MCF 10A (cell line): Measurements from ENCODE around the gene PSG1. TPM values are rescaled to one million over a fixed set of nuclear protein-coding genes. Genes with fewer than 3 reads are reported as not detected.
"Not testable (repeated sequence)": the region's sequence is repeated elsewhere in the genome, so short reads cannot be mapped to it uniquely, and the experiment has no call there.

Source experiments
- BruUV-seq: library from RNA; stranded (reverse); fragments of 400-500 nt; replicated peaks from 2 replicates; lab custom pipeline; 2021; lab: Mats Ljungman, UMichigan
- CTCF ChIA-PET: fragments of 300-600 bp; sonication (Branson Sonifier 250); formaldehyde crosslinking; extraction: SDS; loops from one replicate; lab custom pipeline; 2021; ENCODE audit warnings: antibody characterized with exemption, inconsistent platforms; lab: Yijun Ruan, JAX
- POLR2A ChIA-PET: fragments of 300-600, 350-650 bp; sonication (Branson Sonifier 250); formaldehyde crosslinking; extraction: SDS; loops from one replicate; lab custom pipeline; 2020; ENCODE audit warnings: antibody characterized with exemption, inconsistent platforms; lab: Yijun Ruan, JAX
- DNase-seq: peaks from one replicate; pipeline ENCODE4 v3.0.0-alpha.2; 2018; ENCODE audit not compliant: unreplicated experiment
- H3K27ac Mint-ChIP-seq: one replicate; pipeline ENCODE4 v1.8.0; 2022; ENCODE audit warnings: mild to moderate bottlenecking, low read depth, mixed read lengths; ENCODE audit not compliant: unreplicated experiment
- H3K27me3 Mint-ChIP-seq: one replicate; pipeline ENCODE4 v1.8.0; 2022; ENCODE audit warnings: mixed read lengths; ENCODE audit not compliant: insufficient read depth, unreplicated experiment
- H3K36me3 Mint-ChIP-seq: one replicate; pipeline ENCODE4 v1.8.0; 2022; ENCODE audit warnings: mild to moderate bottlenecking, moderate library complexity, mixed read lengths; ENCODE audit not compliant: insufficient read depth, unreplicated experiment
- H3K4me1 Mint-ChIP-seq: one replicate; pipeline ENCODE4 v1.8.0; 2022; ENCODE audit warnings: mixed read lengths; ENCODE audit not compliant: insufficient read depth, unreplicated experiment
- H3K4me3 Mint-ChIP-seq: one replicate; pipeline ENCODE4 v1.8.0; 2022; ENCODE audit warnings: mild to moderate bottlenecking, moderate library complexity, mixed read lengths; ENCODE audit not compliant: unreplicated experiment
- H3K9me3 Mint-ChIP-seq: one replicate; pipeline ENCODE4 v1.8.0; 2022; ENCODE audit warnings: mixed read lengths; ENCODE audit not compliant: unreplicated experiment
- intact Hi-C: fragments of 100-400 bp; cut with micrococcal nuclease; formaldehyde crosslinking; loops from 2 replicates; pipeline ENCODE4 v1.14.1; 2022
- total RNA-seq: library from RNA; stranded (reverse); gene quantifications from 2 replicates; pipeline ENCODE4 v1.2.3, GENCODE V29; 2022
- TF ChIP-seq, protein P1 (sequence below): fragments of 200-600 bp; IDR thresholded peaks from one replicate; pipeline ENCODE4 v1.8.0; 2022; ENCODE audit warnings: antibody characterized with exemption, mild to moderate bottlenecking; ENCODE audit not compliant: unreplicated experiment

Gene PSG1
- total RNA-seq, 1 experiment from 2014 or later: not detected

DNA sequence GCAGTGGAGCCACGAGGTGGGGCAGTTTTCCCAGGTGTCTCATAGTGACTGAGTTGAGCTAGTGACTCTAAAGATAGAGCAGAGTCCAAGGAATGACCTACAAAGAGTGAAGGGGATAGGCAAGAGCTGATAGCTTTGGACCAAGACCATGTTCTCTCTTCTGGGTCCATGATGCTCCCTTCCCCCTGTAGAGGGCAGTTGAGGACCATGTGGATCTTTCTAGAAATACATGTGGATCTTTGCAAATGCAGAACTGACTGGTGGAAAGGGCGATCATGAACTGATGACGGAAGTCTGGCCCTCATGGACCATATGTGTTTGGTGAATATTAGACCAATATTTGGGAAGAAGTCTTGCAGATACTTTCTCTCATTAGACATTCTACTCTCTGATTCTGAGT lies 6.9 kb downstream of the PSG1 start:
- CTCF ChIA-PET: no interaction called here
- POLR2A ChIA-PET: no interaction called here
- Mint-ChIP-seq H3K27me3 (no peaks in the 10 kb centered on the region), H3K4me1 (peaks cover 29% of the 10 kb centered on the region), H3K9me3 (no peaks in the 10 kb centered on the region), H3K4me3 (no peak overlapping the region), H3K27ac (no peak overlapping the region), H3K36me3 (no peaks in the 10 kb centered on the region)
- TF ChIP-seq, protein P1, sequence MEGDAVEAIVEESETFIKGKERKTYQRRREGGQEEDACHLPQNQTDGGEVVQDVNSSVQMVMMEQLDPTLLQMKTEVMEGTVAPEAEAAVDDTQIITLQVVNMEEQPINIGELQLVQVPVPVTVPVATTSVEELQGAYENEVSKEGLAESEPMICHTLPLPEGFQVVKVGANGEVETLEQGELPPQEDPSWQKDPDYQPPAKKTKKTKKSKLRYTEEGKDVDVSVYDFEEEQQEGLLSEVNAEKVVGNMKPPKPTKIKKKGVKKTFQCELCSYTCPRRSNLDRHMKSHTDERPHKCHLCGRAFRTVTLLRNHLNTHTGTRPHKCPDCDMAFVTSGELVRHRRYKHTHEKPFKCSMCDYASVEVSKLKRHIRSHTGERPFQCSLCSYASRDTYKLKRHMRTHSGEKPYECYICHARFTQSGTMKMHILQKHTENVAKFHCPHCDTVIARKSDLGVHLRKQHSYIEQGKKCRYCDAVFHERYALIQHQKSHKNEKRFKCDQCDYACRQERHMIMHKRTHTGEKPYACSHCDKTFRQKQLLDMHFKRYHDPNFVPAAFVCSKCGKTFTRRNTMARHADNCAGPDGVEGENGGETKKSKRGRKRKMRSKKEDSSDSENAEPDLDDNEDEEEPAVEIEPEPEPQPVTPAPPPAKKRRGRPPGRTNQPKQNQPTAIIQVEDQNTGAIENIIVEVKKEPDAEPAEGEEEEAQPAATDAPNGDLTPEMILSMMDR: peak; percentile 19
- intact Hi-C loops: no loop called here
- DNase-seq: no peak
- no TSS peak for BruUV-seq

DNA sequence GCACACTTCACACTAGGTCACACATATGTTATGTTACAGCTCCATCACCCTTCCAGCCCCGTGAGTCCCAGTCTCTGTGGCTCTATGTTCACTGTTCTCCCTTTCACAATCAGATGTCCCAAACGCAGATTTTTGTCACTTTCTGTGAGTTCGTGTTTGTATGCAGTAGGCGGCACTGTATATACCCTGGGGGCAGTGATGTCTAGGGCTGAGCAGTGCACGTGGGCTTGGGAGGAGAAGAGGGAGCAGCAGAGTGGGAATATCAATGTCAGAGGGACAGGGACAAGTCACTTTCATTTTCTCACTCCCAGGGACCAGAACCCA lies 22.0 kb downstream of the PSG1 start:
- Mint-ChIP-seq H3K36me3 (no peaks in the 10 kb centered on the region), H3K4me3 (no peak overlapping the region), H3K27me3 (no peaks in the 10 kb centered on the region), H3K4me1 (peaks cover 21% of the 10 kb centered on the region), H3K27ac (peak overlapping the region; percentile 39), H3K9me3 (no peaks in the 10 kb centered on the region)
- no peak for DNase-seq
- TF ChIP-seq, protein P1: no peak
- intact Hi-C loops: loop anchor here (1.0 kb wide), 1 partner anchor 64 kb away; no protein-coding TSS in a partner anchor
- BruUV-seq: no TSS peak
- ChIA-PET POLR2A (no interaction called here), CTCF (interaction anchor here (0.9 to 1.4 kb wide), 5 partner anchors 17 to 66 kb away, joined by 3 to 6 read pairs (median 4); no protein-coding TSS in a partner anchor)

DNA sequence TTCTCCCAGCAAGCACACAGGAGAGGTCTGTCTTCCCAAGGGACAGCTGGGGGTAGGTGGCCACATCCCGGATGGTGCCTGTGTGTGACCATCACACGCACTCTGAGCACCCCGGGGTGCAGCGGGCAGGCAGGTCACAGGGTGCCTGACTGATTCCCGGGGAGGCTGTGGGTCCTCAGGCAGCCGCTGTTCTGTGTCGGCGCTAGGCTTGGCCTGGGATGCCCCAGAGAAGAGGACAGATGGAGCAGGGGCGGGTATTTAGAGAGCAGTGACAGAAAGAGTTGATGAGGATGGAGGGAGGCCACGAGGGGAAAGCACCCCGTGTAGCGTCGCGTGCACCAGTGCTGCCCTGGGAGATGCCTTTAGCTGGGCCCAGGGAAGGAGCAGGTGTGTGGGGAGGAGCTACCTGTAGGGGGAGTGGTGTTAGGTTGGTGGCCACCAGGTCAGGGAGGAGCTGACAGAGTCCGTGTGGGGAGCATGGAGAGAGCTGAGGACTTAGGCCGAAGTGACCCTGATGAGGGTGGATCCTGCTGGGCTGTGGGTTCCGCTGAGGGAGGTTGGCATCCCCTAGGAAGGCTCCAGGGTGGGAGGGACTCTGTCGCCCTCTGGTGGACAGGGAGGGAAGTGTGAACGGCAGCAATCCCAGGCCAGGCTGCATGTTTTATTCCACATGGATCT lies 22.5 kb downstream of the PSG1 start:
- BruUV-seq: not testable (repeated sequence)
- intact Hi-C loops: loop anchor here (1.0 kb wide), 1 partner anchor 64 kb away; no protein-coding TSS in a partner anchor

DNA sequence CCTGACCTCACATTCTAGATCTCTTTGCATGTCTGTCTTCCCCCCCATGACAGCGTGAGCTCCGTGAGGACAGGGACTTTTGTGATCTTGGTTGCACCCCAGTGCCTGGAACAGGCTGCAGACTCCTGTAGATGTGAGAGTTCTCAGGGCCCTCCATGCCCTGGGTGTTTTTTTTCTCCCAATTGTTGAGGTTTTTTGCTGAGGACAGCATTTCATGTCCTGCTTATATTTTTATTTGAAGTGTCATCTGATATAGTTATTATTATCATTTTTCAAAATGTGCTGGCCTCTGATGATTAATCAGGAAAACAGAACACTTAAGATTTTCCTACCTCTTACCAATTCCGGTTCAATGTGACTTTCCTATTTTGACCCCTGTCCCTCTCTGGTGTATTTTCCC lies 24.8 kb downstream of the PSG1 start:
- H3K27me3 Mint-ChIP-seq, H3K27ac Mint-ChIP-seq, DNase-seq, BruUV-seq, H3K9me3 Mint-ChIP-seq, POLR2A ChIA-PET, H3K36me3 Mint-ChIP-seq, CTCF ChIA-PET, H3K4me3 Mint-ChIP-seq, intact Hi-C loops: not testable (repeated sequence)
- peaks cover 44% of the 10 kb centered on the region for H3K4me1 Mint-ChIP-seq

More for the DNA sequence above, 22.5 kb downstream of the PSG1 start:
- TF ChIP-seq, protein P1: peak; percentile 87
- H3K9me3 Mint-ChIP-seq, H3K27me3 Mint-ChIP-seq, H3K4me3 Mint-ChIP-seq, H3K36me3 Mint-ChIP-seq, POLR2A ChIA-PET: not testable (repeated sequence)
- Mint-ChIP-seq H3K4me1 (peaks cover 26% of the 10 kb centered on the region), H3K27ac (peak overlapping the region; percentile 39)
- DNase-seq: peak; percentile 35
- CTCF ChIA-PET: interaction anchor here (0.6 to 1.4 kb wide), 7 partner anchors 13 to 1494 kb away, joined by 3 to 6 read pairs (median 4); no protein-coding TSS in a partner anchor

DNA sequence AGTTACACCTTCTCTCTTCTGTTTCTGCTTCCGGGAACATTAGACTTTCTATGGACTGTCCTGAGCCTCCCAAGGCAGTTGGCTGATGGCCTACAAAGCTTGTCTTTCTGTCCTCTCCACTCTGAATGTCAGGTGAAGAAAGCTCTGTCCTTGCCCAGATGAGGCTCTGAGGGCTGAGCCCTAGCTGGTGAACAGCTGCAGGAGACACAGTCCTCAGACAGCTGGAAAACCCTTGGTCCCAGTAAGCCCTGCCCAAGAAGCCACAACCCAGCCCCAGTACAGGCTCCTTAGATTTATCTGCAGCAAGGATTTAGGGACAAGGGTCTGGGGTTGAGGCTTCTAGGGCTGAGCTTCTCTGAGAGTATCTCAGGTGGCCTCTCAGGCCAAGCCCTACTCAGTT lies 26.3 kb downstream of the PSG1 start:
- H3K27me3 Mint-ChIP-seq, H3K36me3 Mint-ChIP-seq, H3K9me3 Mint-ChIP-seq, H3K4me3 Mint-ChIP-seq, BruUV-seq, intact Hi-C loops, CTCF ChIA-PET, DNase-seq: not testable (repeated sequence)
- POLR2A ChIA-PET: interaction anchor here (1.4 kb wide), 1 partner anchor 33 kb away, joined by 4 read pairs; no protein-coding TSS in a partner anchor
- peak overlapping the region; percentile 91 for H3K27ac Mint-ChIP-seq
- peaks cover 51% of the 10 kb centered on the region for H3K4me1 Mint-ChIP-seq

DNA sequence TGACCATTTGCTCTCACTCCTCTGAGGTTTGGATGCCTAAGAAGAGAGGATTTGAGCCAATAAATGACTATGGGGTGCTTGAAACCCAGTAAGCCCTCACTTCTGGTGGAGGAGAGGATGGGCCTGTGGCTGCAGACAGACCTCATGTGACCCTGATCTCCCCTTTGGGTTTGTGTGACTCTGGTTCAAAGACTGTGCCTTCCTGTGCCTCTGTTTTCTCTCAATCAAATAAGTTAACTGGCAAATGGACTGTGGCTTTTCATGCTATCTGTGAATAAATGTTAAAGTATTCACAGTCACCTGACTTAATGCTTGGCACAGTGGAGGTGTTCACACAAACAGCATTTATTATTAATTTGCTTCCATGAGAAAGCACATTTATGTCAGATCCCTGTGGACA lies 26.7 kb downstream of the PSG1 start:
- H3K4me3 Mint-ChIP-seq, BruUV-seq, intact Hi-C loops, DNase-seq, H3K9me3 Mint-ChIP-seq, CTCF ChIA-PET, H3K27me3 Mint-ChIP-seq, H3K36me3 Mint-ChIP-seq: not testable (repeated sequence)
- Mint-ChIP-seq H3K4me1 (peaks cover 51% of the 10 kb centered on the region), H3K27ac (peak overlapping the region; percentile 91)
- POLR2A ChIA-PET: interaction anchor here (1.4 to 1.6 kb wide), 2 partner anchors 34 to 45 kb away, joined by 4 to 5 read pairs; no protein-coding TSS in a partner anchor
